GM21390 (cell line): ENCODE measurements around the gene ZNF134.

Source experiments
- ATAC-seq: cut with Tn5 transposase; IDR thresholded peaks from one replicate; pipeline ENCODE4 v1.9.1; 2021; ENCODE audit not compliant: unreplicated experiment

Gene ZNF134

GRCh38 chr19:57613941-57614743 is at the start of gene ZNF134:
Gene ZNF134 (plus strand): TSS chr19:57614242. CDS start chr19:57619469, 5,227 bp downstream.
- ATAC-seq = peak; percentile 95

GRCh38 chr19:57566396-57567265 is 47.4 kb upstream of the ZNF134 start:
- no peak for ATAC-seq

GRCh38 chr19:57570707-57571106 is 43.3 kb upstream of the ZNF134 start:
- ATAC-seq = no peak

- no peak for ATAC-seq
These were observed 41.6 kb upstream of the ZNF134 start for GRCh38 chr19:57572415-57572947.

- no peak for ATAC-seq
These were observed 37.4 kb upstream of the ZNF134 start for GRCh38 chr19:57576661-57577060.

GRCh38 chr19:57578487-57579205 is 35.4 kb upstream of the ZNF134 start, which contains the start of gene ZNF416:
Gene ZNF416 (minus strand): TSS chr19:57578911. CDS start chr19:57578704, 207 bp downstream.
- ATAC-seq = peak; percentile 87

- no peak for ATAC-seq
These were observed 30.9 kb upstream of the ZNF134 start for GRCh38 chr19:57583104-57583520.

- ATAC-seq = peak; percentile 84
These were observed 30.3 kb upstream of the ZNF134 start, which contains the start of gene ZIK1 for GRCh38 chr19:57583521-57584416. Gene ZIK1 (plus strand): TSS chr19:57584145. CDS start chr19:57584357, 212 bp downstream.

GRCh38 chr19:57587529-57587928 is 26.5 kb upstream of the ZNF134 start:
- no peak for ATAC-seq

GRCh38 chr19:57599377-57599760 is 14.7 kb upstream of the ZNF134 start:
- peak; percentile 32 for ATAC-seq

GRCh38 chr19:57599761-57600383 is 14.2 kb upstream of the ZNF134 start, which contains the start of gene ZNF530:
Gene ZNF530 (plus strand): TSS chr19:57599885. CDS start chr19:57604346, 4,461 bp downstream.
- ATAC-seq = peak; percentile 91

GRCh38 chr19:57606931-57607330 is 7.1 kb upstream of the ZNF134 start:
- no peak for ATAC-seq

GRCh38 chr19:57611113-57611512 is 2.9 kb upstream of the ZNF134 start:
- ATAC-seq = no peak

GRCh38 chr19:57615346-57615745 is 1.3 kb downstream of the ZNF134 start:
- ATAC-seq = no peak

GRCh38 chr19:57620673-57621348 is 6.8 kb downstream of the ZNF134 start:
- ATAC-seq = no peak

- ATAC-seq = no peak
These were observed 9.0 kb downstream of the ZNF134 start for GRCh38 chr19:57623091-57623490.

- ATAC-seq = peak; percentile 92
These were observed 19.2 kb downstream of the ZNF134 start, which contains the start of gene ZNF211 for GRCh38 chr19:57632987-57633831. Gene ZNF211 (plus strand): TSS chr19:57633168. CDS start chr19:57633347, 179 bp downstream.

GRCh38 chr19:57633832-57634131 is 19.7 kb downstream of the ZNF134 start:
- no peak for ATAC-seq
